RWPE2 (cell line): ENCODE results near the gene BRSK2.

Experiments
- ATAC-seq: fragments of 200-7000 bp; cut with Tn5 transposase; 3 replicates; pipeline ENCODE4 v1.9.1; 2021; ENCODE audit warnings: low read depth
- DNase-seq: peaks from one replicate; pipeline ENCODE4 v3.0.0-alpha.2; 2020; ENCODE audit warnings: low spot score
- H3K27ac ChIP-seq: fragments of 450-650 bp; 2 replicates; pipeline ENCODE4 v1.5.1; 2017; ENCODE audit warnings: mild to moderate bottlenecking; ENCODE audit not compliant: poor library complexity, severe bottlenecking
- H3K27me3 ChIP-seq: fragments of 250-450 bp; sonication (Bioruptor Pico); 2 replicates; pipeline ENCODE4 v1.5.1; 2021; ENCODE audit warnings: mild to moderate bottlenecking, moderate library complexity; ENCODE audit not compliant: insufficient read depth, poor library complexity, severe bottlenecking
- H3K36me3 ChIP-seq: fragments of 250-450 bp; sonication (Bioruptor Pico); 2 replicates; pipeline ENCODE4 v1.5.1; 2020; ENCODE audit warnings: low read depth, mild to moderate bottlenecking, moderate library complexity
- H3K4me1 ChIP-seq: fragments of 250-450 bp; sonication (Bioruptor Pico); 2 replicates; pipeline ENCODE4 v1.5.1; 2021; ENCODE audit warnings: mild to moderate bottlenecking, moderate library complexity; ENCODE audit not compliant: insufficient read depth, poor library complexity, severe bottlenecking
- H3K4me3 ChIP-seq: fragments of 250-450 bp; sonication (Bioruptor Pico); 2 replicates; pipeline ENCODE4 v1.5.1; 2021; ENCODE audit warnings: mild to moderate bottlenecking, moderate library complexity; ENCODE audit not compliant: severe bottlenecking
- H3K9me3 ChIP-seq: fragments of 250-450 bp; sonication (Bioruptor Pico); 2 replicates; pipeline ENCODE4 v1.5.1; 2021; ENCODE audit warnings: mild to moderate bottlenecking, moderate library complexity; ENCODE audit not compliant: severe bottlenecking
- CTCF ChIP-seq: fragments of 450-650 bp; IDR thresholded peaks from one replicate; pipeline ENCODE4 v1.5.1; 2017; ENCODE audit warnings: mild to moderate bottlenecking, moderate library complexity; ENCODE audit not compliant: poor library complexity, severe bottlenecking

Gene BRSK2

DNA sequence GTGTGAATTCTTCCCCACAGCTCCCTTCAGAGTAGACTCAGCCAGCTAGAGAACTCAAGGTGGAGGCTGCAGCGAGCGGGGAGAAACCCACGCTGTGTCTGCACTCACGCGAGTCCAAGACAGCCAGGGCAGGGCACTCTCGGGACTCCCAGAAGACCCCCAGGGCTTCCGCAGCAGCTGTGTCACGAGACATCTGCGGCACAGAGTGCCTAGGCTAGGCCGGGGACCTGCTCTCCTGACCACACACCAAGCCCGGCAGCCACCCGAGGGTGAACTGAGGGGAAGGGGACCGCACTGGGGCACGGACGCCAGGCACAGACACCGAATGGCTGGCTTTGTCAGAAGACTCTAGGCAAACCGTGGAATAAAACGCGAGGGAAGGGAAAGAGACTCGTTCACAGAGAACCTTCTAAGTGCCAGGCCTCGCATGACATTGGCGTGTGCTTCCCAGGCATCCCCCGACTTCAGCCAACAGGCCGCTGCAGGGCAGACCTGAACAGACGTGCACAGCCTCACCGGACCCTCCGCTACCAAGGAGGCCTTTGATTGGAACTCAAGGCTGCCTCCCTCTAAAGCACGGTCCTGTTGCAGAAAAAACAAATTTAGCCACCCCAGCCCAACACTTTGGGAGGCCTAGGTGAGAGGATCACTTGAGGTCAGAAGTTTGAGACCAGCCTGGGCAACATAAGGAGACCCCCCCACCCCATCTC, 115.0 kb downstream of the BRSK2 start:
- TF ChIP-seq CTCF = no peak
- ATAC-seq = no peak
- H3K4me1 ChIP-seq = no peaks in the 10 kb centered on the region
- no peaks in the 10 kb centered on the region for H3K27me3 ChIP-seq
- no peak overlapping the region for H3K27ac ChIP-seq
- H3K4me3 ChIP-seq = no peak overlapping the region
- H3K9me3 ChIP-seq = no peaks in the 10 kb centered on the region
- H3K36me3 ChIP-seq = no peaks in the 10 kb centered on the region
- DNase-seq = no peak

GRCh38 chr11:1505480-1505879, 115.7 kb downstream of the BRSK2 start:
- no peak overlapping the region for H3K4me3 ChIP-seq
- H3K9me3 ChIP-seq = no peaks in the 10 kb centered on the region
- no peaks in the 10 kb centered on the region for H3K4me1 ChIP-seq
- no peak for DNase-seq
- H3K27ac ChIP-seq = no peak overlapping the region
- no peak for TF ChIP-seq CTCF
- no peaks in the 10 kb centered on the region for H3K36me3 ChIP-seq
- ATAC-seq = no peak
- no peaks in the 10 kb centered on the region for H3K27me3 ChIP-seq

- Histone ChIP-seq H3K9me3 (no peaks in the 10 kb centered on the region), H3K36me3 (no peaks in the 10 kb centered on the region), H3K27me3 (no peaks in the 10 kb centered on the region), H3K27ac (no peak overlapping the region), H3K4me3 (no peak overlapping the region), H3K4me1 (no peaks in the 10 kb centered on the region)
- DNase-seq (no peak), ATAC-seq (no peak)
- no peak for TF ChIP-seq CTCF
Measured at GRCh38 chr11:1506981-1507380, 117.2 kb downstream of the BRSK2 start.

GRCh38 chr11:1507381-1508140, 117.8 kb downstream of the BRSK2 start:
- H3K9me3 ChIP-seq = no peaks in the 10 kb centered on the region
- no peak for TF ChIP-seq CTCF
- ATAC-seq (no peak), DNase-seq (no peak)
- no peak overlapping the region for H3K4me3 ChIP-seq
- no peaks in the 10 kb centered on the region for H3K36me3 ChIP-seq
- no peaks in the 10 kb centered on the region for H3K27me3 ChIP-seq
- no peaks in the 10 kb centered on the region for H3K4me1 ChIP-seq
- H3K27ac ChIP-seq = no peak overlapping the region

GRCh38 chr11:1508491-1508891, 118.8 kb downstream of the BRSK2 start:
- no peaks in the 10 kb centered on the region for H3K27me3 ChIP-seq
- DNase-seq = no peak
- no peak for ATAC-seq
- no peak overlapping the region for H3K27ac ChIP-seq
- no peak for TF ChIP-seq CTCF
- H3K36me3 ChIP-seq = no peaks in the 10 kb centered on the region
- H3K4me1 ChIP-seq = no peaks in the 10 kb centered on the region
- no peak overlapping the region for H3K4me3 ChIP-seq
- no peaks in the 10 kb centered on the region for H3K9me3 ChIP-seq
